ENCODE measurements around the gene USP40. TPM values are rescaled to one million over a fixed set of nuclear protein-coding genes. Genes with fewer than 3 reads are reported as not detected.

USP40 gene
- polyA plus RNA-seq, 1 donor (not counting 4 experiments of a cell fraction or from before 2014, with no cell fraction given), result 37.3 TPM

- H3K4me1 ChIP-seq (ENCODE audit: control insufficient read depth, extremely low read depth, insufficient read depth, low read length), result no peaks in the 10 kb centered on the region
- FAIRE-seq, result no peak
- dilution Hi-C loops (cut with MboI; ENCODE audit: extremely low pct_ligation_motif_present, low sequenced_read_pairs), result no loop called here
Observed at GRCh38 chr2:233456934-233457333, 109.6 kb downstream of the USP40 start.

GRCh38 chr2:233456111-233456510 lies 110.5 kb downstream of the USP40 start:
- H2AFZ ChIP-seq (ENCODE audit: control insufficient read depth, low read length), result no peak overlapping the region
- no peaks in the 10 kb centered on the region for H3K9me3 ChIP-seq (ENCODE audit: control insufficient read depth, low read depth, low read length)
- H3K4me1 ChIP-seq (ENCODE audit: control insufficient read depth, extremely low read depth, insufficient read depth, low read length), result no peaks in the 10 kb centered on the region
- no peaks in the 10 kb centered on the region for H3K9me1 ChIP-seq (ENCODE audit: control insufficient read depth, extremely low read depth, insufficient read depth, low read length)
- peaks cover 11 to 13% of the 10 kb centered on the region in 2 experiments for H3K36me3 ChIP-seq (ENCODE audit: control insufficient read depth in 2 of 2, extremely low read depth in 1 of 2, insufficient read depth in 2 of 2, low read length in 2 of 2)
- H3K4me3 ChIP-seq (ENCODE audit: control insufficient read depth in 2 of 3, extremely low read depth in 1 of 3, insufficient read depth in 2 of 3, low read depth in 1 of 3, low read length in 3 of 3), result no peak overlapping the region
- H3K79me2 ChIP-seq (ENCODE audit: control insufficient read depth, insufficient read depth, low read length), result no peaks in the 10 kb centered on the region
- no peak overlapping the region for H3K9ac ChIP-seq (ENCODE audit: control insufficient read depth, extremely low read depth, insufficient read depth, low read length)
- H4K20me1 ChIP-seq (ENCODE audit: control insufficient read depth, extremely low read depth, insufficient read depth, low read length), result no peaks in the 10 kb centered on the region
- no peak overlapping the region for H3K27ac ChIP-seq (ENCODE audit: control insufficient read depth, insufficient read depth, low read length)
- H3K4me2 ChIP-seq (ENCODE audit: control insufficient read depth, extremely low read depth, insufficient read depth, low read depth, low read length), result no peak overlapping the region
- dilution Hi-C loops (cut with MboI; ENCODE audit: extremely low pct_ligation_motif_present, low sequenced_read_pairs), result no loop called here
- no peaks in the 10 kb centered on the region for H3K27me3 ChIP-seq (ENCODE audit: control insufficient read depth, extremely low read depth, insufficient read depth, low read length)
- DNase-seq (ENCODE audit: low read depth, low spot score), result no peak
- TF ChIP-seq CTCF (optimal IDR thresholded peaks at IDR 0.05 in 1 of 3, IDR thresholded peaks at IDR 0.05 in 1 of 3, conservative IDR thresholded peaks at IDR 0.05 in 1 of 3; ENCODE audit: extremely low read depth in 1 of 3, insufficient read depth in 2 of 3, low read length in 3 of 3), result no peak
- TF ChIP-seq EZH2 (IDR thresholded peaks at IDR 0.05; ENCODE audit: low read length), result no peak
- no peak for FAIRE-seq

More at GRCh38 chr2:233456934-233457333, 109.6 kb downstream of the USP40 start:
- H3K79me2 ChIP-seq (ENCODE audit: control insufficient read depth, insufficient read depth, low read length), result no peaks in the 10 kb centered on the region
- no peak overlapping the region for H3K4me2 ChIP-seq (ENCODE audit: control insufficient read depth, extremely low read depth, insufficient read depth, low read depth, low read length)
- H3K36me3 ChIP-seq (ENCODE audit: control insufficient read depth in 2 of 2, extremely low read depth in 1 of 2, insufficient read depth in 2 of 2, low read length in 2 of 2), result peaks cover 11 to 12% of the 10 kb centered on the region in 2 experiments
- no peaks in the 10 kb centered on the region for H3K9me3 ChIP-seq (ENCODE audit: control insufficient read depth, low read depth, low read length)
- DNase-seq (ENCODE audit: low read depth, low spot score), result no peak
- H2AFZ ChIP-seq (ENCODE audit: control insufficient read depth, low read length), result no peak overlapping the region
- no peaks in the 10 kb centered on the region for H3K9me1 ChIP-seq (ENCODE audit: control insufficient read depth, extremely low read depth, insufficient read depth, low read length)
- no peaks in the 10 kb centered on the region for H3K27me3 ChIP-seq (ENCODE audit: control insufficient read depth, extremely low read depth, insufficient read depth, low read length)
- no peak for TF ChIP-seq CTCF (optimal IDR thresholded peaks at IDR 0.05 in 1 of 3, IDR thresholded peaks at IDR 0.05 in 1 of 3, conservative IDR thresholded peaks at IDR 0.05 in 1 of 3; ENCODE audit: extremely low read depth in 1 of 3, insufficient read depth in 2 of 3, low read length in 3 of 3)
- no peak for TF ChIP-seq EZH2 (IDR thresholded peaks at IDR 0.05; ENCODE audit: low read length)
- H3K27ac ChIP-seq (ENCODE audit: control insufficient read depth, insufficient read depth, low read length), result no peak overlapping the region
- no peaks in the 10 kb centered on the region for H4K20me1 ChIP-seq (ENCODE audit: control insufficient read depth, extremely low read depth, insufficient read depth, low read length)
- H3K4me3 ChIP-seq (ENCODE audit: control insufficient read depth in 2 of 3, extremely low read depth in 1 of 3, insufficient read depth in 2 of 3, low read depth in 1 of 3, low read length in 3 of 3), result no peak overlapping the region
- H3K9ac ChIP-seq (ENCODE audit: control insufficient read depth, extremely low read depth, insufficient read depth, low read length), result no peak overlapping the region

Measured in keratinocyte (primary cell).